A673 (cell line): ENCODE measurements around the gene FGFR2. TPM values are rescaled to one million over a fixed set of nuclear protein-coding genes. Genes with fewer than 3 reads are reported as not detected.

Experiments used
- BruUV-seq: library from RNA; stranded (reverse); fragments of 400-500 nt; replicated peaks from 2 replicates; lab custom pipeline; 2021; lab: Mats Ljungman, UMichigan
- CTCF ChIA-PET: fragments of 300-600 bp; sonication (Branson Sonifier 250); formaldehyde crosslinking; loops from one replicate; lab custom pipeline; 2022; ENCODE audit warnings: antibody characterized with exemption; lab: Charles Lee
- POLR2A ChIA-PET: fragments of 300-600 bp; sonication (Branson Sonifier 250); formaldehyde crosslinking; loops from one replicate; lab custom pipeline; 2022; ENCODE audit warnings: antibody characterized with exemption; ENCODE audit not compliant: low non-redundant PET; lab: Charles Lee
- DNase-seq: peaks from one replicate; pipeline ENCODE4 v3.0.0-alpha.2; 2015; ENCODE audit warnings: low spot score
- H3K27ac ChIP-seq: fragments of 200-600 bp; sonication (generic); 2 replicates; pipeline ENCODE4 v1.5.1; 2016; ENCODE audit warnings: mixed run types, low read depth, mild to moderate bottlenecking, mixed read lengths, antibody characterized with exemption, low read length; ENCODE audit not compliant: poor library complexity, severe bottlenecking
- H3K27me3 ChIP-seq: fragments of 200-600 bp; sonication (generic); replicated peaks from 2 replicates; pipeline ENCODE4 v1.6.1; 2017; ENCODE audit warnings: mixed run types, low read depth, mild to moderate bottlenecking, mixed read lengths, antibody characterized with exemption, low read length; ENCODE audit not compliant: insufficient read depth, poor library complexity
- H3K36me3 ChIP-seq: fragments of 200-600 bp; sonication (generic); 2 replicates; pipeline ENCODE4 v1.6.1; 2016; ENCODE audit warnings: mixed run types, mild to moderate bottlenecking, mixed read lengths, antibody characterized with exemption, low read length; ENCODE audit not compliant: insufficient read depth, poor library complexity, severe bottlenecking
- H3K4me1 ChIP-seq: fragments of 200-600 bp; sonication (generic); 2 replicates; pipeline ENCODE4 v1.6.1; 2017; ENCODE audit warnings: mixed run types, mild to moderate bottlenecking, mixed read lengths, antibody characterized with exemption, low read length; ENCODE audit not compliant: insufficient read depth, poor library complexity, severe bottlenecking
- H3K4me3 ChIP-seq: fragments of 200-600 bp; sonication (generic); 2 replicates; pipeline ENCODE4 v1.5.1; 2016; ENCODE audit warnings: low read depth, mixed run types, mild to moderate bottlenecking, mixed read lengths, low read length; ENCODE audit not compliant: poor library complexity, severe bottlenecking
- H3K9me3 ChIP-seq: fragments of 200-600 bp; sonication (generic); 2 replicates; pipeline ENCODE4 v1.6.1; 2016; ENCODE audit warnings: mixed run types, low read depth, mild to moderate bottlenecking, mixed read lengths, antibody characterized with exemption, low read length; ENCODE audit not compliant: poor library complexity, severe bottlenecking
- CTCF ChIP-seq: fragments of 300-800, 200-600 bp; sonication (generic); conservative IDR thresholded peaks from 2 replicates; pipeline ENCODE4 v1.5.1; 2017; ENCODE audit warnings: low read depth, mild to moderate bottlenecking, antibody characterized with exemption, low read length, moderate library complexity, mixed read lengths
- EZH2 ChIP-seq: fragments of 200-600 bp; sonication (generic); IDR thresholded peaks from 2 replicates; pipeline ENCODE4 v1.6.1; 2017; ENCODE audit warnings: borderline replicate concordance, low read depth, mild to moderate bottlenecking, mixed read lengths, antibody characterized with exemption, low read length; ENCODE audit not compliant: poor library complexity, severe bottlenecking
- intact Hi-C: fragments of 100-400 bp; cut with micrococcal nuclease; formaldehyde crosslinking; loops from one replicate; pipeline ENCODE4 v1.10.0; 2022; ENCODE audit not compliant: unreplicated experiment
- total RNA-seq: library from RNA; stranded (reverse); gene quantifications from 2 replicates; pipeline ENCODE4 v1.2.3, GENCODE V29; 2021

Gene FGFR2
- total RNA-seq, 1 experiment from 2014 or later, result 0.60 TPM

GRCh38 chr10:121599947-121600346, 1.7 kb upstream of the FGFR2 start:
- H3K4me1 ChIP-seq, result peaks cover 12% of the 10 kb centered on the region
- H3K27ac ChIP-seq, result no peak overlapping the region
- H3K27me3 ChIP-seq, result peaks cover 62% of the 10 kb centered on the region
- ChIA-PET POLR2A (interaction anchor here (0.7 kb wide), 1 partner anchor 44 kb away, joined by 5 read pairs; no protein-coding TSS in a partner anchor), CTCF (no interaction called here)
- H3K4me3 ChIP-seq, result no peak overlapping the region
- H3K36me3 ChIP-seq, result no peaks in the 10 kb centered on the region
- DNase-seq, result no peak
- no peaks in the 10 kb centered on the region for H3K9me3 ChIP-seq
- intact Hi-C loops, result no loop called here
- BruUV-seq, result no TSS peak
- TF ChIP-seq CTCF, result no peak

- no peaks in the 10 kb centered on the region for H3K36me3 ChIP-seq
- no peak for DNase-seq
- H3K4me3 ChIP-seq, result peak overlapping the region; percentile 41
- H3K9me3 ChIP-seq, result no peaks in the 10 kb centered on the region
- ChIA-PET CTCF (no interaction called here), POLR2A (no interaction called here)
- no peak for TF ChIP-seq EZH2
- no peak for TF ChIP-seq CTCF
- no TSS peak for BruUV-seq
- H3K27me3 ChIP-seq, result peaks cover 84% of the 10 kb centered on the region
- intact Hi-C loops, result no loop called here
- H3K4me1 ChIP-seq, result peaks cover 12% of the 10 kb centered on the region
- H3K27ac ChIP-seq, result no peak overlapping the region
These were observed 561 bp downstream of the FGFR2 start for GRCh38 chr10:121597504-121598262.

- Histone ChIP-seq H3K27ac (no peak overlapping the region), H3K36me3 (no peaks in the 10 kb centered on the region), H3K9me3 (no peaks in the 10 kb centered on the region), H3K4me1 (peaks cover 12% of the 10 kb centered on the region), H3K4me3 (peak overlapping the region; percentile 41), H3K27me3 (peaks cover 92% of the 10 kb centered on the region)
- ChIA-PET CTCF (no interaction called here), POLR2A (no interaction called here)
- no TSS peak for BruUV-seq
- intact Hi-C loops, result no loop called here
- TF ChIP-seq CTCF (no peak), EZH2 (no peak)
- no peak for DNase-seq
These were observed 1.3 kb downstream of the FGFR2 start for GRCh38 chr10:121596689-121597503.
